GM19468 (cell line): ENCODE data around the gene CCDC157.

Experiments
- ATAC-seq: cut with Tn5 transposase; IDR thresholded peaks from one replicate; pipeline ENCODE4 v1.9.1; 2021; ENCODE audit warnings: mild to moderate bottlenecking, moderate library complexity, moderate number of reproducible peaks; ENCODE audit not compliant: unreplicated experiment; ENCODE audit errors: extremely low read depth

CCDC157 gene

GRCh38 chr22:30348404-30348803 lies 8.4 kb upstream of the CCDC157 start:
- ATAC-seq, result no peak

DNA sequence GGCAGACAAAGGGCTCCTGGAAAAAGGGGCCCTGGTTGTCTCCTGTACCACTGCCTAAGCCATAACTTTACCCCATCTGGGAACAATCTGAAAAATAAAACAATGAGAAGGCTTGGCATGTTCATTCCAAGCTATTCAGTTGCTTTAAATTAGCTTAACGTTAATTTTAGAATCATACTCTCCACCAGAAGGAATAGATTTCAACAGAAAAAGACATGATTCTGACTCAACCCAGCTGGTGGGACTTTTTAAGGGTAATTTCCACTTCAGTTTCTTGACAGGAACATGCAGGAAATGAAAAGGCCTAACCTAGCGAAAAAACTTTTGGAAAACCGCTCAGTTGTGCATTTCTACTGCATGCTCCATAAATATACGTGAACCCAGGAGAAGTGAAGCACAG lies 8.0 kb upstream of the CCDC157 start:
- ATAC-seq, result no peak

DNA sequence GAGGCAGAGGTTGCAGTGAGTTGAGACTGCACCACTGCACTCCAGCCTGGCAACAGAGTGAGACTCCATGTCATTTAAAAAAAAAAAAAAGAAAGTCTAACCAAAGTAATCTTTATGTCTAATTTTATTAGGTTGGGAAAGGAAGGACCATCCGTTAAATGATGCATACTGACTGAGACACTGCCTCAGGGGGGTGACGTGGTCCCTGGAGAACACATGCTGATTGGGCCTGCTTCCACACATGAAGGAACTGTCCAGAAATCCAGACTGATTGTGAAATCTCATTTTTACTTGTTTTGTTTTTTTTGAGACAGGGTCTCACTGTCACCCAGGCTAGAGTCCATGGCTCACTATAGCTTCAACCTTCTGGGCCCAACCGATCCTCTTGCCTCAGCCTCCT lies 5.6 kb upstream of the CCDC157 start:
- ATAC-seq, result no peak

DNA sequence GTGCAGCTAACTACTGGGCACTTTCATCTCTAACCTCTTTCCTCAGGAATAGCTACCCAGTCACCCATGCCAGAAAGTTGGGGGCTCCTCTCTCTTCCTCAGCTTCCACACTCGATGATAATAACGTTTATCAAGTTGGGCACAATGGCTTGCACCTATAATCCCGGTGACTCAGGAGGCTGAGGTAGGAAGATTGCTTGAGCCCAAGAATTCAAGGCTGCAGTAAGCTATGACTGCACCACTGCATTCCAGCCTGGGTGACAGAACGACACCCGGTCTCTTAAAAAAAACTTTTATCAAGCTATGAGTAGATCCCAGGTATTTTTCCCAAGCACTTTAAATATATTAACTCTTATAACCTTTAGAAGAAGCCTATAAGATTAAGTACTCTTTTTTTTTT lies 2.2 kb upstream of the CCDC157 start:
- ATAC-seq, result no peak

DNA sequence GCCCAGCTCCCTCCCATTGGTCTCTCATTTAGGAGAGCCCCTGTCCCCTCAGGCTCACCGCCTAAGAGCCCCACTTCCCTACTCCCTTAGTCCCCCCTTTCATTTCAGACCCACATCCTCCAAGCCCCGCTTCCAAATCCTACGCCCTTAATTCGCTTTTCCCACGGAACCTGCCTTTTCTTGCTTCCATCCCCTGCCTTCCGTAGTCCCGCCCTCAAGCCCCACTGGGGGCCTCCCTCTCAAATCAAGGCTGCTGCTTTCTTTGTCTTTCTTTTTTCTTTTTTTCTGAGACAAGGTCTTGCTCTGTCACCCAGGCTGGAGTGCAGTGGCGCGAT lies 396 bp downstream of the CCDC157 start:
- ATAC-seq, result no peak

DNA sequence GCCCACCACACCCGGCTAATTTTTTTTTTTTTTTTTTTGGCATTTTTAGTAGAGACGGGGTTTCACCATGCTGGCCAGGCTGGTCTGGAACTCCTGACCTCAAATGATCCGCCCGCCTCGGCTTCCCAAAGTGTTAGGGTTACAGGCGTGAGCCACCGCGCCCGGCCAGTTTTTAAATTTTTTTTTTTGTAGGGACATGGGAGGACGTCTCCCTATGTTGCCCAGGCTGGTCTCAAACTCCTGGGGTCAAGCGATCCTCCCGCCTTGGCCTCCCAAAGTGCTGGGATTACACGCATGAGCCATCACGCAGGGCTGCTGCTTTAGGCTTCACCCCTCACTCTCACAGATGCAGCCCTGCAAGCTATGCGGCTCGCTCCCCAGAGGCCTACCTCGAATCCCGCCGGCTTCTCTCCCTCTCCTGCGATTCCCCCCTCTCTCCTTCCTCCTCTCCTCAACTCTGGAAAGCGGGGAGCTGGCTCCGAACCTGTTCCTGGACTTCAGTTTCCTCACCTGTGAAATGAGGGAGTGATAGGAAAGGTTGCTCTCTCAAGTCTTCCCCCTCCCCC lies 926 bp downstream of the CCDC157 start:
- no peak for ATAC-seq

- ATAC-seq, result no peak
Measured at GRCh38 chr22:30358541-30358940, 1.7 kb downstream of the CCDC157 start.

DNA sequence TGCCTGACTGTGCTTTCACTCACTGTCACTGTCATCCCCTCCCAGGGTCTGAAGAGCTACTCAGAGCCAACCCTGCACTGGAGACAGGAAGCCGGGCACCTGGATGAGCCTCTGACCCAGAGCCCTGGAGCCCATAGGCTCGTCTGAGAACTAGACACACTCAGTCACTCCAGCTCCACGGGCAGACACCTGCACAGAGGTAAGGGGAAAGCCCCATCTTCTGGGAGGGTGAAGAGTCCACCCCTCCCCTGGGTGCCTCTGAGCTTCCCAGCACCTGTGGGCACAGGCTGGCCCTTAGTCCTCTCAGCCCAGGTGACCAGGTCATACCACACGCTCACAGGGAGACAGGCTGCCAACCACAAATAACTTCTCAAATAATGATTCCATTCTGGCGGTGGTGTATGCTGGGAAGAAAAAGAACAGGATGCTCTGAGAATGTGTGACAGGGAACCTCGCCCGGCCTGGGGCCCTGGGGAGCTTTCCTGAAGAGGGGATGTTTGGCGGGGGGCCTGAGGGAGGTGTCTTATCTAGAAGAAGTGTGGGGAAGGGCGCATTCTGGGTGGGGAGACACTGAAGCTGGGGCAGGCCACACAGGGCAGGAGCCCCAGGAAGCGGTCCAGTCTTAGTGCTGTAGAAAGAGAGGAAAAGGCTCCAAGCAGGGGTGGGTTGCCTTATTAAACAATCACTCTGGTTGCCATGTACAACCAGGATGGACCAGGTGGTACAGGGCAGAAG lies 5.3 kb downstream of the CCDC157 start:
- ATAC-seq, result no peak

DNA sequence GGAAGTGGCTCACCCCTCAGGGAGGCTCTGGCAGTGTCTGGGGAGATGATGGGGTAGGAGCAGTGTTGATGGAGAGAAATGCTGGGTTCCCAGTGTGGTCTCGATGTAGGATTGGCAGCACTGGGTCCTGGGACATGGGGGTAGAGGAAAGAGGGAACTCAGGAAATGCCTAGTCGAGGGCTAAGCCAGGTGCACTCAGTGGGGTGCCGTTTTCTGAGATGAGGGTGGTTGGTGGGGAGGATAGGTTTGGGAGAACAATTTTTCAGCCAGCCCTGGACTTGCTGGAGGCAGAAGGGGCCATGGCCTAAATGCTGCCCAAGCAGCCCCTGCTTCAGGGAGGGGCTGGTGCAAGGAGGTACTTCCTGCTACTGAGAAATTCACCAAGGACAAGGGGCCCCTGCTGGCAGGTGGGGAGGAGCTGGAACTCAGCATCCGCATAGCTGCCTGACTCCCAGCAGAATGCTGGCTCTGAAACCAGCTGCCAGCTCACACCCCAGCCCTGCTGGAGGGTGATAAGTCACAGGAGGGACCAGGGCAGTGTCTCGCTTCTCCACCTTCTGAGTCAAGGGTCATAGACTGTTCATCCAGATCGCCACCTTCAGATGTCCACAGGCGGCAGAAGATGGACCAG lies 6.0 kb downstream of the CCDC157 start:
- no peak for ATAC-seq

GRCh38 chr22:30365891-30366290 lies 9.1 kb downstream of the CCDC157 start:
- no peak for ATAC-seq

DNA sequence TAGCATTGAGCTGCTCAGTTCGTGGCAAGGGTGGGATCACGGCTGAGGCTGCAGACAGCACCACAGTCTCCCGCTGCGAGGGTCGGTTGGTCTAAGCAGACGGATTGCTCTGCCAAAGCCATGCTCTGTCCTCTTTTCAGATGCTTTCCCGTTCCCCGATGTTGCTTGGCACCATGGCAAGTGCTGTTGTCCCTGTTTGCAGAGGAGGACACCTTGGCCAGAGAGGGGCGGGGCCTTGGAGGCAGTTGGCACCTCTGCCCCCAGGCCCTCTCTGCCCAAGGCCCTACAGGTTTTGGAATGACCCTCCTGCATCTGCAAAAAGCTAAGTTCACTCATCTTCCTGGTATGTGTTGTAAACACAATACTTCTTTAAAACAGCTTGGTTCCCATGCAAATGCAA lies 11.6 kb downstream of the CCDC157 start:
- ATAC-seq, result no peak

DNA sequence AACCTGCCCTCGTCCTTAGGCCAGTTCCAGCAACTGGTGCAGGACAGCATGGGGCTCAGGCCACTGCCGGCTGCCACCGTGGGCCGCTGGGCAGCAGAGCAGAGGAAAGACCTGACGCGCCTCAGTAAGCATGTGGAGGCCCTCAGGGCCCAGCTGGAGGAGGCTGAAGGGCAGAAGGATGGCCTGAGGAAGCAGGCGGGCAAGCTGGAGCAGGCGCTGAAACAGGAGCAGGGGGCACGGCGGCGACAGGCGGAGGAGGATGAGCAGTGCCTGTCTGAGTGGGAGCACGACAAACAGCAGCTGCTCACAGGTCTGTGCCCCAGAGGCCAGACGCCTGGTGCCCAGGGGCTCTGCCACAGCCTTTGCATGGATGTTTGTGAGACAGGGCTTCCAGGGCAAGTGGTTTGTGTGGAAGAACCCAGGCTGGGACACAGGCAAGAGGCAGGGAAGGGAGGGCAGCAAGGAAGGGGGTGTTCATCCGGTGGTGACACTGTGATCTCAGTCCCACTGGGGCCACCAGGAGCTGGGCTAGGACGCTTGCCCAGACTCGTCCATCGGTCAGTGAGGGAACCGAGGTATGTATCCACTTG lies 13.9 kb downstream of the CCDC157 start:
- ATAC-seq, result no peak

DNA sequence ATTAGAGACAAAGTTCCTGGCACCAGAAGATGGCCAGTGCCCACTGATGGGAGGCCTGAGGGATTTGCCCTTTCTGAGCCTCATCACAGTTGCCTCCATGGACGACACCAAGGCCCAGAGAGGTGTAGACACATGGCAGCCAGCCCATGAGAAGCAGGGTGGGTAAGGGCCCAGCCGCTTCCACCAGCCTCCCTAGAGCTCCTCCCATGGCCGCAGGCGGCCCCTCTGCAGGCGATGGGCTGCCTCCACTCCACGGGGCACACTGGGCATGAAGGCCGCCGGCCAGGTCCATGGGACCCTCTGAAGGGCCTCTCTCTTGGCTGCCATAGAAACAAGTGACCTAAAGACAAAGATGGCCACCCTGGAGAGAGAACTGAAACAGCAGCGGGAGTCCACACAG lies 14.5 kb downstream of the CCDC157 start:
- no peak for ATAC-seq

GRCh38 chr22:30371981-30372380 lies 15.2 kb downstream of the CCDC157 start:
- ATAC-seq, result no peak

DNA sequence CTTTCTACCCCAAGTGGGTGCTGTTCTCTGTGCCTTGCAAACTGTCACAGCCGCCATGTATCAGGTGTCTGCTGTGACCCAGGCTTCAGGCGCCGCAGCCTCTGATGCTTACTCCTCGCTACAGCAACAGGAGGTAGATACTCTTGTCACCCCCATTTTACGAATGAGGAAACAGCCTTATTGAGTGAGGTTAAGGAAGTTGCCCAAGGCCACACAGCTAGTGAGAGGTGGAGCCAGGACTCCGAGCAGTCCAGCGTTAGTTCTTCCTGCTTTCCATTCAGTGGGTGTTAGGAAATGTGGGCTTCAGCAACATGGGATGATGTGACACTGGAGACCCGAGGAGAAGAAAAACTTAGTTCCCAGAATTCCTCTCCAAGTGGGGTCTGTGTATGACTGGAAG lies 16.1 kb downstream of the CCDC157 start:
- no peak for ATAC-seq

- ATAC-seq, result no peak
Measured at GRCh38 chr22:30373331-30374325, 16.8 kb downstream of the CCDC157 start.

DNA sequence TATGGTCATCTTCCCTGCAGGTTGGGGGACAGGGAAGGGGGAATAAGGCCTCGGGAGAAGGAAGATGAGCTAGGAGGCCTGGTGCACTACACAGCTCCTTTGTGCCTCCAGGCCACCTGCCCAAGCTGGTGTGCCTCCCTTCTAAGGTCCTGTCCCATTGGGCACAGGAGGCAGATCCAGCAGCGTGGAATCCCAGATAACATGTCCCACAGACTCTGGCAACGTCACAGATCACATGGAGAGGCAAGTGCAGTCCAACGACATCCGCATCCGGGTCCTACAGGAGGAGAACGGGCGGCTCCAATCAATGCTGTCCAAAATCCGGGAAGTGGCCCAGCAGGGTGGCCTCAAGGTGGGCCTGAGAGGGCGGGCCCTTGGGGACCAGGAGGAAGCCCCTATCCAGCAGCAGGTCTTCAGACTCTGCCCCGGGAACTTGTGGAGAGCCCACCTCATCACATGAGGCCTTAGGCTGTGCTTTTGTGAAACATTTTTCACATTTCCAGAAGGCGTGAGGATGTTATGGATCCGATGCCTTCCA lies 18.6 kb downstream of the CCDC157 start:
- ATAC-seq, result no peak

GRCh38 chr22:30380011-30380410 lies 23.2 kb downstream of the CCDC157 start:
- ATAC-seq, result no peak

GRCh38 chr22:30381264-30381663 lies 24.5 kb downstream of the CCDC157 start:
- ATAC-seq, result no peak

DNA sequence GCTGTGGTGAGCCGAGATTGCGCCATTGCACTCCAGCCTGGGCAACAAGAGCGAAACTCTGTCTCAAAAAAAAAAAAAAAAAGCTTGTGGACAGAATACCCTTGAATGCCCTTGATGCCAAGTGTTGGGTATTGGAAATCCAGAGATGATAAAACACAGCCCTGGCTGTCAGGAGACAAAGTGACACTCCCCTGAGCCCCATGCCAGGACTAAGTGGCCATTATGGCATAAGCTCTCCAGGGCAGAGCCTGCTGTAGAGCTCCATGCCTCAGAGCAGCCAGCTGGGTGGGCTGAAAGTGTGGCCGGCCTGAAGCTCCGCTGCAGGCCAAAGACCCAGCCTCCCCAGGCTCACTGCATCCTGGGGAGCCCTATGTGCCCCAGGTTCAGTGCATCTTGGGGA lies 25.5 kb downstream of the CCDC157 start:
- no peak for ATAC-seq
